Uterus (tissue), 4 donors: ENCODE measurements around the gene MRE11. TPM values are rescaled to one million over a fixed set of nuclear protein-coding genes. Genes with fewer than 3 reads are reported as not detected.

Experiments used
- DNase-seq, 2 donors: peaks; one replicate each; pipeline ENCODE4 v3.0.0-alpha.2; 2019 to 2020
- H3K27ac ChIP-seq, 2 donors: fragments of 200-600 bp; sonication (generic); 1 replicate in 1 of 2; 2 replicates in 1 of 2; pipeline ENCODE4 v1.5.1; 2016 to 2018
- H3K27me3 ChIP-seq, 2 donors: fragments of 200-600 bp; sonication (generic); one replicate each; pipeline ENCODE4 v1.5.1; 2018 to 2019; ENCODE audit warnings: control low read depth in 1 of 2
- H3K36me3 ChIP-seq, 2 donors: fragments of 200-600 bp; sonication (generic); one replicate each; pipeline ENCODE4 v1.5.1; 2019; ENCODE audit warnings: control low read depth in 1 of 2
- H3K4me1 ChIP-seq, 2 donors: fragments of 200-600 bp; sonication (generic); one replicate each; pipeline ENCODE4 v1.5.1; 2018 to 2019; ENCODE audit warnings: control low read depth in 1 of 2
- H3K4me3 ChIP-seq, 2 donors: fragments of 200-600 bp; sonication (generic); 1 replicate in 1 of 2; 2 replicates in 1 of 2; pipeline ENCODE4 v1.5.1; 2018 to 2019; ENCODE audit warnings: mild to moderate bottlenecking in 1 of 2
- H3K9me3 ChIP-seq, 2 donors: fragments of 200-600 bp; sonication (generic); one replicate each; pipeline ENCODE4 v1.5.1; 2019; ENCODE audit warnings: control low read depth in 1 of 2
- CTCF ChIP-seq, 4 experiments: fragments of 200-600 bp in 2 of 4; fragments of 450-650 bp in 2 of 4; sonication (generic) in 2 of 4; IDR thresholded peaks; one replicate each; pipeline ENCODE4 v1.5.1; 2016 to 2019; ENCODE audit warnings: antibody characterized with exemption in 4 of 4, mild to moderate bottlenecking in 2 of 4, moderate library complexity in 1 of 4
- POLR2A ChIP-seq, 2 donors: fragments of 450-650 bp; IDR thresholded peaks; one replicate each; pipeline ENCODE4 v1.6.1; 2016; ENCODE audit warnings: antibody characterized with exemption in 2 of 2, mild to moderate bottlenecking in 1 of 2, moderate library complexity in 1 of 2
- intact Hi-C: fragments of 100-400 bp; cut with DNase I; formaldehyde crosslinking; loops from one replicate; pipeline ENCODE4 v1.15.1; 2023; ENCODE audit warnings: low total_unique reads
- total RNA-seq, 4 donors: library from RNA; depleted of rRNA in 3 of 4; stranded (reverse); fragments of >200 nt in 3 of 4; gene quantifications; one replicate each; pipeline versions ENCODE4 v1.1.0 to v1.2.4, GENCODE V29; 2014 to 2023
- donor health status: DM: yes; HTN: yes; CAD: no.

Gene MRE11
- total RNA-seq, 4 donors from 2014 or later = 5.9 to 45.8 (median 16.9) TPM

GRCh38 chr11:94533696-94534630 lies 40.3 kb upstream of the MRE11 start:
- no peak overlapping the region for H3K27ac ChIP-seq
- DNase-seq = no peak
- TF ChIP-seq CTCF (IDR thresholded peaks at IDR 0.05) = no peak
- no peak for TF ChIP-seq POLR2A (IDR thresholded peaks at IDR 0.05)

GRCh38 chr11:94533206-94533605 lies 39.6 kb upstream of the MRE11 start:
- intact Hi-C loops = no loop called here
- H3K36me3 ChIP-seq = no peaks in the 10 kb centered on the region
- H3K4me3 ChIP-seq = no peak overlapping the region
- no peak for DNase-seq
- no peak overlapping the region for H3K27ac ChIP-seq
- no peaks in the 10 kb centered on the region for H3K9me3 ChIP-seq
- no peak for TF ChIP-seq CTCF (IDR thresholded peaks at IDR 0.05)
- no peak for TF ChIP-seq POLR2A (IDR thresholded peaks at IDR 0.05)
- H3K27me3 ChIP-seq = no peaks in the 10 kb centered on the region
- H3K4me1 ChIP-seq = no peaks in the 10 kb centered on the region

More at GRCh38 chr11:94533696-94534630, 40.3 kb upstream of the MRE11 start:
- H3K4me3 ChIP-seq = no peak overlapping the region
- no peaks in the 10 kb centered on the region for H3K36me3 ChIP-seq
- H3K27me3 ChIP-seq = no peaks in the 10 kb centered on the region
- no peaks in the 10 kb centered on the region for H3K4me1 ChIP-seq
- intact Hi-C loops = no loop called here
- no peaks in the 10 kb centered on the region for H3K9me3 ChIP-seq

GRCh38 chr11:94532211-94532610 lies 38.6 kb upstream of the MRE11 start:
- intact Hi-C loops = no loop called here
- H3K36me3 ChIP-seq = no peaks in the 10 kb centered on the region
- H3K27ac ChIP-seq = no peak overlapping the region
- H3K9me3 ChIP-seq = no peaks in the 10 kb centered on the region
- TF ChIP-seq POLR2A (IDR thresholded peaks at IDR 0.05) (no peak), CTCF (IDR thresholded peaks at IDR 0.05) (no peak)
- no peak overlapping the region for H3K4me3 ChIP-seq
- H3K4me1 ChIP-seq = no peaks in the 10 kb centered on the region
- no peak for DNase-seq
- H3K27me3 ChIP-seq = no peaks in the 10 kb centered on the region

GRCh38 chr11:94528551-94528950 lies 34.9 kb upstream of the MRE11 start:
- Histone ChIP-seq H3K4me3 (no peak overlapping the region), H3K27me3 (no peaks in the 10 kb centered on the region), H3K4me1 (no peaks in the 10 kb centered on the region), H3K9me3 (no peaks in the 10 kb centered on the region), H3K36me3 (no peaks in the 10 kb centered on the region), H3K27ac (no peak overlapping the region)
- no peak for TF ChIP-seq CTCF (IDR thresholded peaks at IDR 0.05)
- no peak for TF ChIP-seq POLR2A (IDR thresholded peaks at IDR 0.05)
- intact Hi-C loops = no loop called here
- DNase-seq = no peak

GRCh38 chr11:94526645-94527438 lies 33.2 kb upstream of the MRE11 start:
- DNase-seq = no peak
- Histone ChIP-seq H3K27me3 (no peaks in the 10 kb centered on the region), H3K36me3 (no peaks in the 10 kb centered on the region), H3K27ac (no peak overlapping the region), H3K9me3 (no peaks in the 10 kb centered on the region), H3K4me3 (no peak overlapping the region), H3K4me1 (no peaks in the 10 kb centered on the region)
- no peak for TF ChIP-seq CTCF (IDR thresholded peaks at IDR 0.05)
- TF ChIP-seq POLR2A (IDR thresholded peaks at IDR 0.05) = no peak
- intact Hi-C loops = no loop called here
